GM19099 (cell line): ENCODE results near the gene SMYD4.

Experiments
- POLR2A ChIP-seq: IDR thresholded peaks from 3 replicates; pipeline ENCODE4 v1.6.1; 2011; ENCODE audit warnings: low read depth; ENCODE audit not compliant: insufficient read length; ENCODE audit errors: extremely low read depth

SMYD4 gene

DNA sequence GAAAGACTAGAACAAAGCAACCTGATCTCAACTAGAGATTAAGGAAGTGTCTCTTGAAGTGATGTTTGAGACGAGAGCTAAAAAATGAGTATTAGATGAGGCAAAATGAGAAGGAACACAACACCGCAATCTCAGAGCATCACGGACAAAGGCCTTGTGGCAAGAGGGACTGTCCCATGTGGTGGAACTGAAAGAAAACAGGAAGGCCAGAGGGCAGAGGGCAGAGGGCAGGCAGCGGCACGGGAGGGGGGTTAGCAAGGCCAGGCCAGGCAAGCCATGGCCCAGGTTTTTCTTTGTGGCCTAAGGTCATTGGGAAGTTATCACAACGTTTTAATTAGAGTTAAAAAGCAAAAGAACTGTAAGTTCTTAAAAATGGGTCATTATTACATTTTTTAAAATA lies 22.6 kb upstream of the SMYD4 start:
- TF ChIP-seq POLR2A: no peak

DNA sequence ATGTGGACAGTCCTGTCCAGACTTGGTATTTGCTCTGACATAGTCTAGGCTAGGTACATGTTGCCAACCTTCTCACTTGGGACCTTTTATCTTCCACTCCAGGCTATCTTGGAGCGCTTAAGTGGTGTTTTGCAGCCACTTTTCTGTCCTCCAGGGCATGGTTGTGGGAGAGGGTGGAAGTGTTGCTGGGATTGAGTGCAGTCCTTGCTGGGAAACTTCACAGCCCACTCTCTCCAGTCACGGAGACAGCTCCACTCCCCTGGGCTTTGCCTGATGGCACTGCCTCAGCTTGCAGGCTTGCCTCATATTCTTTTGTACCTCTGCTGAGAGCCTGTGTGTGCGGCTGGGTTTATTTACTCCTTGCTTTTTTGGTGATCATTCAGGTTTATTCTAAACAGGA lies 17.5 kb upstream of the SMYD4 start:
- TF ChIP-seq POLR2A: no peak

DNA sequence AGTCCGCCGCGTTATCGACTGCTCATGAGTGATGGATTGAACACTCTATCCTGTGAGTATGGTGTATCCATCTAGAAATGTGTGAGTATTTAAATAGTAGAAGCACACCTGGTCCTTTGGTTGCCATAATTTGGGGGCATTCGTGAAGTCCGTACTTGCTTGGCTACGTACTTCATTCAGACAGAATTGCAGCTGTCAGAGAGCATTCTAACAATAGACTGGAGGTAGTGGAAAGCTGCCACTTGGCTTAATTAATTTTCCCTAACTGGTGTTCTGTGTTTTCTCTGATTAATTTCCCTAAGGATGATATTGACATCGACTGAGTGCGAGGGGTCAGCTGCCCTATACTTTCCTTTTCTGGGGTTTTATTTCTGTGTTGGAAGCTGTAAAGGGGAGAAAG lies 14.2 kb upstream of the SMYD4 start:
- TF ChIP-seq POLR2A: no peak

DNA sequence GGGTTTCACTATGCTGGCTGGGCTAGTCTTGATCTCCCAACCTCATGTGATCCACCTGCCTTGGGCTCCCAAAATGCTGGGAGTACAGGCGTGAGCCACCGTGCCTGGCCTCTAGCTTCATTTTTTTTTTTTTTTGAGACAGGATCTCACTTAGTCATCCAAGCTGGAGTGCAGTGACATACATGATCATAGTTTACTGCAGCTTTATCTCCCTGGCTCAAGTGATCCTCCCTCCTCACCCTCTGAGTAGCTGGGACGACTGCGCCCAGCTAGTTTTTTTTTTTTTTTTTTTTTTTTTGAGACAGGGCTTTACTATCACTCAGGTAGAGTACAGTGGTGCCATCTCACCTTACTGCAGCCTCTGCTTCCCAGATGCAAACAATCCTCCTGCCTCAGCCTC lies 9.8 kb upstream of the SMYD4 start:
- no peak for TF ChIP-seq POLR2A

DNA sequence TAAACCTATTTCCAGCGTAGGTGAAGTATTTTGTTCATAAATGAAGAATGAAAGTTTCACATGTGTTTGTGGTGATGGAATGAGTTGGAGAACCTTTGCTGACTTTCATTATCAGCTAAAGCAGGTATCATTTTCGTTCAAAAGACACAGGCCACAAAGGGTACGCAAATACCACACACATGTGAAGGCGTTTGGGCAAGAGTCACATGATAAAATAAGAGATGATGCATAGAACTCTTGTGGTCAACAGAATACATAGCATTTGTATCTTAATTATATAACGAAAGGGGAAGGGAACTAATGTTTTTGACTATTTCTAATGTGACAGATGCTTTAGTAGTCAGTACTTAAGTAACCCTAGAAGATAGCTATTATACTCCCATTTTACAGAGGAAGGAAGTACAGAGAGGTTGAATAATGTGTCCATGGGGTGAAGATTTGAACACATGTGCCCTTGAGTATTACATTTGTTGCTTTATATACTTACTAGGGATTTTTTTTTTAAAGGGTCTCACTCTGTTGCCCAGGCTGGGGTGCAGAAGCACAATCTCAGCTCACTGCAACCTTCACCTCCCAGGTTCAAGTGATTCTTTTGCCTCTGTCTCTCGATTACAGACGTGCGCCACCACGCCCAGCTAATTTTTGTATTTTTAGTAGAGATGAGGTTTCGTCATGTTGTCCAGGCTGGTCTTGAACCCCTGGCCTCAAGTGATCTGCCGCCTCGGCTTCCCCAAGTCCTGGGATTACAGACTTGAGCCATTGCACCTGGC lies 4.9 kb upstream of the SMYD4 start:
- no peak for TF ChIP-seq POLR2A

DNA sequence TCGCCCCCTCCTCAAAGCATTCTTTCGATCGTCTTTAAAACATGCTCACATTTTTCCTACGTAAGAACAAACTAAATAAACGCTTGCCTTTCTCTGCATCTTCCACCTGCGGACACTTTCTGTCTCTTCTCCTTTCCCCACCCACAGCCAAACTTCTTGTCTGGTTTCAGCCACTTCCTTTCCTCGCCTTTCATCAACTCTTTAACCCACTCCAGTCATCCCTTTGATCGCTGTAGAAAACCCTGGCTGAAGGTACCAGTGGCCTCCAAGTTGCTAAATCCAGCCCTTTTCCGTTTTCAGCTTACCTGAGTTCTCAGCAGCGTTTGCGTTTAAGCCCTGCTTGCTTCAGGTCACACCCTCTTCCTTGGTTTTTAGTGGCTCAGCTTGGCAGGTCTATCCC lies 586 bp upstream of the SMYD4 start:
- no peak for TF ChIP-seq POLR2A

DNA sequence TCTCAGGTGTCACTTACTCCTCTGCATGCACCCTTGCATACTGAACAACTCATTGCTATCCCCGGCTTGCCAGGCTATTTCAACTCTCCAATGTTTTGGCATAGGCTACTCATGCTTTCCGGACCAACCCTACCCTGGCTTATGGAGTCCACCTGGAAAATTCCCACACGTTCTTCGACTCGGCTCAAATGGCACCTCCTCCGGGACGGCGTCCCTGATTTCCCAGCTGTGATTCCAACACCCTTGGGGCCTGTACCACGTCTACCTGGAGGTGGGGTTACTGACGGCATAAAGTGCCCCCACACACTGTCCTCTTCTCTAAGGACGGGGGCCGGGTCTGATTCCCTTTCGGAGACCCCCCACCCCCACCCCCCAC lies 498 bp downstream of the SMYD4 start:
- no peak for TF ChIP-seq POLR2A

DNA sequence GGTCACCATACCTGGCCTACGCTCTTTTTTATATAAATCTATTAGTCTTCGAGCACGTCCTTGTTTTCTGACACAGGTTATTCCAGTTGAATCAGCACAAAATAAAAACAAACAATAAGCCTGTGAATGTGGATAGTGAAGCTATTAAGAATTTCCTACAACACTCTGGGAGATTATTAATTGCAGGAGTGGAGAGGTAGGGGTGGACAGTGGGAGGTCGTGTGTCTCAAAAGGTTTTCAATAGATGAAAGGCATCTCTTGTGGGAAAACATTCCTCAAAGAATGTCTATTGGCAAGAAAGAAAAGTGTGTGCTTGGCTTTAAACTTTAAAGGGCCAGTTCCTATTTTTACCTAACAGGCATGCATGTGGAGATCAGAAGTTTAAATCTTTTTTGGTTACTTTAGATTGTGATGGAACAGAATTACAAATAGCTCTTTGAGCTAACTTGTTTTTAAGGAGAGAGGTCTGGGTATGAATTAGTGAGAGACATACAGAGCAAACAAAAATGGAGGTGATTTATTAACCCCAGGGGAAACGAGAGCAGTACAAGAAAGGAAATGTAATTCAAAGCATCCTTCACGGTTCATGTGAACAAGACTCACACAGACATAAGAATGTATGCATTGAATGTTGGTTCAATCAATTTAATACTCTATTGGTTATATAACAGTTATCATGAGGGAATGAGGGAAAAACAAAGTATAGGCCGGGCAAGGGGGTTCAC lies 9.0 kb downstream of the SMYD4 start:
- TF ChIP-seq POLR2A: no peak

DNA sequence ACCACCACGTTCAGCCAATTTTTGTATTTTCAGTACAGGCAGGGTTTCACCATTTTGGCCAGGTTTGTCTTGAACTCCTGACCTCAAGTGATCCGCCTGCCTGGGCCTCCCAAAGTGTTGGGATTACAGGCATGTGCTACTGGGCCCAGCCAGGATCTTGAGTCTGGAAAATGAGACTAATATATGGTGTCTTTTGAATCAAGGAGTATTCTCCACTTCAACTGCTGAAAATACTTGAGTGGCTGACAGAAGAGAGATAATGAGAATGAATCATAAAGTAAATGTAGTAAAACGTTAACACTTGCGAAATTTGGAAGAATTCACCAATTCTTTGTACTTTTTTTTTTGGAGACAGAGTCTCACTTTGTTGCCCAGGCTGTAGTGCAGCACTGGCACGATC lies 16.6 kb downstream of the SMYD4 start:
- no peak for TF ChIP-seq POLR2A

DNA sequence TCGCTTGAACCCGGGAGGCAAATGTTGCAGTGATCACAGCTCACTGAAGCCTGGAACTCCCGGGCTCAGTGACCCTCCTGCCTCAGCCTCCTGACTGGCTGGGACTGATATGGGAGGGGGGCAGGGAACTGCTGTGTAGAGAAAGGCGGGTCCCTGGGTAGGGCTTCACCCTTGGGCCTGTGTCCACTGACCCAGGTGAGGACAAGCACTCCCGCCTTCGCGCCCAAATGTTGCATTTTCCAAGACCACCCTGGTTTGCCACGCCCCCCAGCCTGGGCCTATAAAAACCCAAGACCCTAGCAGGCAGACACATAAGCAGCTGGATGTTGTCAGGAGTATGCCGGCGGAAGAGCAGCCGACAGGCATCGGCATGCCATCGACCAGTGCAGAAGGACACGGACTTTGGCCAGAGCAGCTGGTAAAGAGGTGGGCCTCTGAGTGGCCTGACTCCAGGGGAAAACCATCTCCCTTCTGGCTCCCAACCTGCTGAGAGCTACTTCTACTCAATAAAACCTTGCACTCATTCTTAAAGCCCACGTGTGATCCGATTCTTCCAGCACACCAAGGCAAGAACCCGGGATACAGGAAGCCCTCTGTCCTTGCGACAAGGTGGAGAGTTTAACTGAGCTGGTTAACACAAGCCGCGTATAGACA lies 19.1 kb downstream of the SMYD4 start:
- TF ChIP-seq POLR2A: no peak

DNA sequence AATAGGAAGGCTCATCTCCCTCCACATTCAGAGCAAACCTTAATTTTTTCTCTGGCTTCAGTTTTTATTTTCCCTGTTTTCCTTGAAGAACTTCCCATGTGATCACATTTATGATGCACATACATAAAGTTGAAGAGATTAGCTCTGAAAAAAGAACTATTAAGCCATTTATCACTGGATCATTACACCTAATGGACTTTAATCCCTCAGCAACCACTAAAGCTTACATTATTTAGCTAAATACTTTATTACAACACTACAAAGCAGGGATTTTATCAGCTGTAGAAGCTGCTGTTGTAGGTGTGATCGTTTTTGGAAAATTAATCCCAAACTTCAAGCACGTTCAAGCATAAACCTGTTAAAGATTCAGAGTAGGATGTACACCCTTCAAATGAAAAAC lies 21.1 kb downstream of the SMYD4 start:
- TF ChIP-seq POLR2A: no peak

DNA sequence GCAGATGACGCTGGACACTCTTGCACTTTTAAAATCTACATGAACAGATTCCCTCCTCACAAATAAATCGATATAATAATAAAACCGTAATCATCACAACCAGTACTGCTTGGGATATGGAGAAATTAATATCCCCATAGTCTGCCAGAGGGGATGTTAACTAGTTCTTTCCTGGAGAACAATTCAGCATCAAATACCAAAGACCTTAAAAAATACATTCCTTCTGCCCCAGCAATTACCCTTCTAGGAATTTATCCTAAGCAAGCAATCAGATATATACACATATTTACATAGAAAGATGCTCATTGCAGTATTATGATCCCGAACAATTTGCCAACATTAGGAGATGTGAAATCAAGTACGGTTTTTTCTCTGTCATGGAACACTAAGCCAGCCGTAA lies 21.8 kb downstream of the SMYD4 start:
- TF ChIP-seq POLR2A: no peak

DNA sequence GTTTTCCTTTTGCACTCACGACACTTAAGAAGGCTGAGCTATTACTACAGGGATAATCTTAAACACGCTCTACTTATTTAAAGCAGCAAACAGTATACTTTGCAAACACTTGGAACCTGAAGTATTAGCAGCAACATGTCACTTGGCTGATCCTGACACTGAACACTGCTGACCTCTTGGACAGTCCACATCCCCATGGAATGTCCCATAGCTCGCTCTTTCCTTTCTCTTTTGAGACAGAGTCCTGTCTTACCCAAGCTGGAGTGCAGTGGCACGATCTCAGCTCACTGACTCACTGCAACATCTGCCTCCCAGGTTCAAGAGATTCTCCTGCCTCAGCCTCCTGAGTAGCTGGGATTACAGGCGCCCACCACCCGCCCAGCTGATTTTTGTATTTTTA lies 26.4 kb downstream of the SMYD4 start:
- no peak for TF ChIP-seq POLR2A

DNA sequence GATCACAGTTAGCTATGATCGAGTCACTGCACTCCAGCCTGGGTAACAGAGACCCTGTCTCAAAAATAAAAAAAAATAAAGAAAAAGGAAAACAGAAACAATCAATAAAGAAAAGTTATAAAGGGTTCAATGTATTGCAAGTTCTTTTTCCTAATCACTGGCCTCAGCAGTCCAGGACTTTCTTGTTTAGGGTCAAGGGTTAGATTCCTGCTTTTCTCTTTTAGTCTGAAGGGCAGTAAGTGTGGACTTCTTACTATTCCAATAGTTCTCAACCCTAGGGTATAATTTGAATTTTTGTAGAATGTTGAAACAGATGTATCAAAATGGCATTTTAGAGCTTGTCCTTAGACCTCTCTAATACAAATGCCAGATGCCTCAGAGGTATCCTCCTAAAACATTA lies 27.3 kb downstream of the SMYD4 start:
- no peak for TF ChIP-seq POLR2A

DNA sequence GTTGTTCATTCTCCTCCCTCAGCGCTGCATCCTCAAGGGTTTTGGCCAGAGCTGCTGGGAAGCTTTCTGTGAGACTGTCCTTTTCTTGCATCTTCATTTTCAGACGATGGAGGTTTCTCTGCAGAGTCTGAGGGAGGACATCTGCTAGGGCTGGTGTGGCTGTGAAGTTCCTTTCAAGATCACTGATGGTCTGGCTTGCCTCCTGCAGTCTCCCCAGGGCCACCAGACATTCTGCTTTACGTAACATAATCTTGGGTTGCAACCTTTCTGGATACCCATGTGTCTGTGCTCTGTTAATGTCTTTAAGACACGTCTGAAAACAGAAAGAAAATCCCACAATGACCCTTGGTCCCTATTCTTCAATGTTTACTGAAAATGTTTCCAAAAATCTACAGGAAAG lies 29.0 kb downstream of the SMYD4 start:
- TF ChIP-seq POLR2A: no peak

DNA sequence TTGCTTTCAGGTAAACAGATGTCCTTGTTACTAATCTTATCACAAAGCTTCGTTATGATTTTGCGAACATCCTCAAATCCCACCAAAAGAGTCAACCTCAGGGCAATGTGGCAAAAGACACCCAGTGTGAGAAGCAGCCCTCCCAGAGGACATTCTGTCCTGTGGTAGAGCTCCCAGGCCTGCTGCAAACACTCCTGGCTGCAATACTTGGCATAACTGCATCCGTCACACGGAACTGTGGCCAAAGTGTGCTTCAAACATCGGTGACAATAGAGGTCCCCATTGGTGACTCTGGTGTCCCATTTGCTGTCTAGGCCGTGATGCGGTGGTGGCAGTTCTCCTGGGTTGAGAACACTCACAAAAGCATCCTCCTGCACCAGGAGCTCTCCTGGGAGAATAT lies 29.5 kb downstream of the SMYD4 start:
- no peak for TF ChIP-seq POLR2A

DNA sequence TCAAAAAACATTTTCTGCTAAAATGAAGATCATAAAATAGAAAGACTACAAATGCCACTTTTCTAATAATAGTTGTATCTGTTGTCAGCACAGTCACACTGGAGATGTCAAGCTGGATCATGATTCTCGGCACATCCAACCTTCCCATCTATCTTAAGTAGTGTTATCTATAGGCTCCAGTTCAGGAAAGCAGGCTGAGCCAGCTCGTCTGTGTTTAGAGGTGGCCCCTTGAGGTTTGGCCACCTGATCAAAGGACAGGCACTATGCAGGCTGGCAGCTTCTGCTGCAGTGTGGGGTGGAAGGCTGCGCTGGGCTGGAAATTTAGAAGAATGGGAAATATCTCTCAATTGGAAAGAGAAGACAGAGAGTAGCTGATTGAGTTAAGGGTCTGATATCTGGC lies 32.4 kb downstream of the SMYD4 start:
- no peak for TF ChIP-seq POLR2A

DNA sequence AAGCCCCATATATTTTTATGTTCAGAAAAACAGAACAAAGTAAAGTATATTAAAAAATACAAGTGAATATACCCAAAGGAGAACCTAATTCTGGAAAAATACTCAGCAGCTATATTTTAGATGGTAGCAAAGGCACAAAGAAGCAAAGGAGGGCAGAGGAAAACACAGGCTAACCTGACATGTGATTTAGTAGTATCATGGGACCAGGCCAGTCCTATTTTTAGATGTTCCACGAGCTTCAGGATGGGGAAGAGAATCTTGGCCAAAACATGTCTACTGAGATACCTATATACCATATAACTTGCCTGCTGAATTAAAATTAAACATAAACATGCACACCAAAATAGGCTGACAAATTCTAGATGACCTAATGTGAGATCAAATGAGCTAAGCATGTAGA lies 32.9 kb downstream of the SMYD4 start:
- no peak for TF ChIP-seq POLR2A
